ENCODE data around the gene FAM13B. TPM values are rescaled to one million over a fixed set of nuclear protein-coding genes. Genes with fewer than 3 reads are reported as not detected.
A peak's percentile ranks its signal among the peaks of the same experiment; 100 is the strongest.

Gene FAM13B
- total and polyA plus RNA-seq, 9 of the 15 experiments (the other 6 are each of a cell fraction or from before 2014, with no cell fraction given) = 2.3 to 21.6 (median 14.1) TPM

GRCh38 chr5:137888863-137889759 is 143.8 kb downstream of the FAM13B start, which contains the start of gene PKD2L2 (continued):
- TF ChIP-seq NCOA4 (IDR thresholded peaks at IDR 0.05; ENCODE audit: partially characterized antibody) (peak; percentile 35), ZFPM2 (CRISPR knock-in tag; IDR thresholded peaks at IDR 0.05) (peak; percentile 40; the same call in 1 of the 2 replicates), SRSF9 (IDR thresholded peaks at IDR 0.05; ENCODE audit: borderline replicate concordance, low read depth, low read length) (no peak), ZBTB1 (CRISPR knock-in tag; IDR thresholded peaks at IDR 0.05; ENCODE audit: borderline replicate concordance, low read depth) (peak; percentile 49; the same call in 1 of the 2 replicates), MYC (IDR thresholded peaks at IDR 0.05; ENCODE audit: low read depth, low read length) (peak; percentile 58; the same call in 1 of the 2 replicates), MYC (CRISPR knock-in tag; IDR thresholded peaks at IDR 0.05; ENCODE audit: borderline replicate concordance, low read depth) (peak; percentile 17; the same call in 1 of the 2 replicates), ZC3H8 (IDR thresholded peaks at IDR 0.05) (no peak), ARID1B (IDR thresholded peaks at IDR 0.05) (0 out of 2 replicates have a peak, but pooled peaks have one; percentile 21), ELF1 (tag; IDR thresholded peaks at IDR 0.05) (no peak), SUPT5H (IDR thresholded peaks at IDR 0.05) (peak; percentile 90), POLR2AphosphoS2 (IDR thresholded peaks at IDR 0.05; ENCODE audit: low read length) (no peak), IRF9 (tag; IDR thresholded peaks at IDR 0.05) (no peak), TBP (optimal IDR thresholded peaks at IDR 0.05; ENCODE audit: low read depth, low read length) (peak; percentile 63), SFPQ (IDR thresholded peaks at IDR 0.05; ENCODE audit: low read depth, low read length) (no peak), GABPB1 (CRISPR knock-in tag; IDR thresholded peaks at IDR 0.05) (peak; percentile 73), PTRF (tag; IDR thresholded peaks at IDR 0.05) (no peak), MTF1 (CRISPR knock-in tag; IDR thresholded peaks at IDR 0.05; ENCODE audit: borderline replicate concordance) (no peak), PCBP1 (IDR thresholded peaks at IDR 0.05; ENCODE audit: low read depth, low read length, poor library complexity, severe bottlenecking) (no peak), HNRNPL (IDR thresholded peaks at IDR 0.05; ENCODE audit: low read depth, low read length) (no peak), CBX1 (IDR thresholded peaks at IDR 0.05; ENCODE audit: low read depth) (peak; percentile 99), ZNF12 (CRISPR knock-in tag; IDR thresholded peaks at IDR 0.05) (peak; percentile 92), SNRNP70 (optimal IDR thresholded peaks at IDR 0.05; ENCODE audit: low read depth, low read length) (no peak)
